NB4 (cell line): ENCODE data around the gene TAF4B.

Experiments used
- POLR2A ChIP-seq: IDR thresholded peaks from 2 replicates; pipeline ENCODE4 v1.6.1; 2011; ENCODE audit warnings: mild to moderate bottlenecking; ENCODE audit not compliant: insufficient read length; ENCODE audit errors: extremely low read depth
- TF ChIP-seq, protein P1 (sequence below): IDR thresholded peaks from one replicate; pipeline ENCODE4 v1.5.1; 2012; ENCODE audit warnings: low read depth, low read length

- no peak for TF ChIP-seq POLR2A
- TF ChIP-seq, protein P1, sequence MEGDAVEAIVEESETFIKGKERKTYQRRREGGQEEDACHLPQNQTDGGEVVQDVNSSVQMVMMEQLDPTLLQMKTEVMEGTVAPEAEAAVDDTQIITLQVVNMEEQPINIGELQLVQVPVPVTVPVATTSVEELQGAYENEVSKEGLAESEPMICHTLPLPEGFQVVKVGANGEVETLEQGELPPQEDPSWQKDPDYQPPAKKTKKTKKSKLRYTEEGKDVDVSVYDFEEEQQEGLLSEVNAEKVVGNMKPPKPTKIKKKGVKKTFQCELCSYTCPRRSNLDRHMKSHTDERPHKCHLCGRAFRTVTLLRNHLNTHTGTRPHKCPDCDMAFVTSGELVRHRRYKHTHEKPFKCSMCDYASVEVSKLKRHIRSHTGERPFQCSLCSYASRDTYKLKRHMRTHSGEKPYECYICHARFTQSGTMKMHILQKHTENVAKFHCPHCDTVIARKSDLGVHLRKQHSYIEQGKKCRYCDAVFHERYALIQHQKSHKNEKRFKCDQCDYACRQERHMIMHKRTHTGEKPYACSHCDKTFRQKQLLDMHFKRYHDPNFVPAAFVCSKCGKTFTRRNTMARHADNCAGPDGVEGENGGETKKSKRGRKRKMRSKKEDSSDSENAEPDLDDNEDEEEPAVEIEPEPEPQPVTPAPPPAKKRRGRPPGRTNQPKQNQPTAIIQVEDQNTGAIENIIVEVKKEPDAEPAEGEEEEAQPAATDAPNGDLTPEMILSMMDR, result no peak
These were observed 135.8 kb downstream of the TAF4B start for GRCh38 chr18:26362021-26362420.
